Left renal cortex interstitium (tissue), 4 donors: ENCODE measurements around the gene ASCL5. TPM values are rescaled to one million over a fixed set of nuclear protein-coding genes. Genes with fewer than 3 reads are reported as not detected.

Experiments used
- DNase-seq, 4 donors: peaks; one replicate each; pipeline ENCODE4 v3.0.0-alpha.2; 2013; ENCODE audit warnings: low read depth in 4 of 4, low spot score in 2 of 4, missing footprints in 1 of 4
- polyA plus RNA-seq, 4 donors: library from polyadenylated mRNA; unstranded; fragments of 120-200 nt; gene quantifications; one replicate each; pipeline ENCODE4 v1.2.1, GENCODE V29; 2013; ENCODE audit not compliant: insufficient read length in 4 of 4

ASCL5 gene
- polyA plus RNA-seq, 4 donors = 0.08 to 0.47 (median 0.21) TPM; not detected in 1

DNA sequence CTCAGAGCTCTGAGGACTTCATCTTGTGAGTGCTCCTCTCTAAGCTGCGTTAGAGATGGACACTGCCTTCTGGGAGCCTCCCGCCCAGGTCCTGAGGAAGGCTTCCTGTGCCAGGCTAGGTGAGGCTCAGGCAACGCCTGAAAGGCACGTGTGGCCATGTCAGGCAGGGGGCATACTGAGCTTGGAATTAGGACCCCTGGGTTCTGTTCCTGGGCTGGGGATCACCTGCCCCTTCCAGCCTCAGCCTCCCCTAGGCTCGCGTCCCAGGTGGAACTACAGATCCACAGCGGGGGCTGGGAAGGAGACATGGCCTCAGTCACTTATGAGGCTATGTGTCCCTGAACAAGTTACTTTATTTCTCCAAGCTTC is 10.0 kb upstream of the ASCL5 start:
- DNase-seq = no peak

DNA sequence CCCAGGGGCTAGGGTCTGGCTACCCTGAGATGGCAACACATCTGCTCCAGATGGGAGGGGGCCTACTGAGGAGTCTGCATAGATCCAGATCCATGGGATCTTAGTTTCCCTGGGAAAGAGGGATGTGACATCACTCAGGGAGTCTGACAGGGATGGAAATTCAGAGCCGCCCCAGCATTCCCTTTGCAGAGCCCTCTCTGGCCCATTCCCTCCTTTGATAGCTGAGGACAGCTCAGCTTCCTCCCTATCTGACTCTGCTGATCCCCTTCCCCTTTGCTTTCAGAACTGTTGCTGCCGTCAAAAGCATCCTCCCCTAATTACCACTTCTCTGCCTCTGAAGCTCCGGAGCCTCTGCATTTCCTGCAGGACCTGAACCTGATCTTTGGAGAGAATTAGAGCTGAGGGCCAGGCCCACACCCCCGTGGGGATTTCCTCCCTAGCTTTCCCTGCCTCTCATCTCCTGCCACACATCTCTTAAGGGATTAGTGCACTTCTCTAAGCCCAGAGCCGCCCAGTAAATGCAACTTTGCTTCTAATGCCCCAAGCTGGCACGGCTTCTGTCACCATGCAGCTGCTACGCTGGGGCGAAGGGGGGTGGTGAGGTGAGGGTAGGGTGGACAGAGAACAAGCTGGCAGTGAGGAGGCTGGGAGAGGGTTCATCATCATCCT is 9.5 kb upstream of the ASCL5 start:
- DNase-seq = no peak

GRCh38 chr1:201134405-201134804 is 7.4 kb upstream of the ASCL5 start:
- DNase-seq = no peak

GRCh38 chr1:201131398-201131797 is 4.4 kb upstream of the ASCL5 start:
- DNase-seq = no peak

GRCh38 chr1:201128962-201129361 is 2.0 kb upstream of the ASCL5 start:
- no peak for DNase-seq

- no peak for DNase-seq
These were observed 1.5 kb upstream of the ASCL5 start for GRCh38 chr1:201128476-201128875.

- no peak for DNase-seq
These were observed 921 bp upstream of the ASCL5 start for GRCh38 chr1:201127755-201128455.

GRCh38 chr1:201126463-201126831 is 537 bp downstream of the ASCL5 start:
- DNase-seq = no peak

DNA sequence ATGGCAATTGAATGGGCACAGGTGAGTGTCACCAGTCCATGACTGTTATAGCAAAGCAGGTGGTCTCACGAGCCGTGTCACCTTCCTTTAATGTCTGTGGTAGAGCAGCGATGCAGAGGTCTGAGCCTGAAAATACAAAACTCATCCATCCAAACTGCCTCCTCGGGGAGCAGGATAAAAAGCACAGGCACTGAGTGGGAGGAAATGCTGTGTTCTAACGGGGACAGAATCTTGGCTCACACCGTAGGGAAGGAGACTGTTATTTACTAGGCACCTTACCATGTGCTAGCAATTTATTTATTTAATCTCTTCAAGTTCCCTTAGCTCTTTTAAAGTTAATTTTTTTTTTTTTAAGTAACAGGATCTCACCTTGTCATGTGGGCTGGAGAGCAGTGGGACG is 1.2 kb downstream of the ASCL5 start:
- no peak for DNase-seq

DNA sequence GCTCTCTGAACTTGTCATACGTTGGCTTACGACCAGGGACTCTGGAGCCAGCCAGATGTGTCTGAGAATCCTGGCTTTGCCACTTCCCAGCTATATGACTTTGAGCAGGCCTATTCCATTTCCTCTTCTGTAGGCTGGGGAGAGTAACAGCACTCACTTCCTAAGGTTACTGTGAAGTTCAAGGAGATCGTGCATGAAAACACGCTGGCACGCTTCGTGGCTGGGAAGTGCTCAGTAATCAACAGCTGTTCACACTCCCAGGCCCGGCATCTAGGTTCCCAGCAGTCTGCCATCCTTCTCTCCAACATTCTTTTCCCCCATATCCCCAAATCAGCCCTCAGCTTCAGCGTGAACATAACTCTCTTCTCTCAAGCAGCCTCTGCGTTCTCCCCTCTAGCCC is 2.0 kb downstream of the ASCL5 start:
- no peak for DNase-seq

DNA sequence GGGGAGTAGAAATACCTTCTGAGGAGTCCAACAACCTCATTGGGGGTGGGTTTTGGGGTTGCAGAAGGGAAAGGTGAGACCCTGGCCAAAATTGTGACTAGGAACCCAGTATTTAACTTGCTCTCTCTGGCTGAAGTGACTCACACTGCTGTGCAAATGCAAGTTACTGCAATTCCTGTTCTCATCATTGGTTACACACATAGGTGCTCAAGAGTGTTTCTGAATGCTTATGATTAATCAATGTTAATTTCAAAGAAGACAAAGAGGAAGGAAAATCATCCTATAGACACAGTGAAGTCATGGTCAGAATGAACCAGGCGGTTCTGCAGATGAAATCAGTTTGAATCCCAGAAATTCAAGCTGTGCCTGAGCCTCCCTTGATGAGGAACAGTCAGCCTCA is 3.1 kb downstream of the ASCL5 start:
- DNase-seq = no peak

DNA sequence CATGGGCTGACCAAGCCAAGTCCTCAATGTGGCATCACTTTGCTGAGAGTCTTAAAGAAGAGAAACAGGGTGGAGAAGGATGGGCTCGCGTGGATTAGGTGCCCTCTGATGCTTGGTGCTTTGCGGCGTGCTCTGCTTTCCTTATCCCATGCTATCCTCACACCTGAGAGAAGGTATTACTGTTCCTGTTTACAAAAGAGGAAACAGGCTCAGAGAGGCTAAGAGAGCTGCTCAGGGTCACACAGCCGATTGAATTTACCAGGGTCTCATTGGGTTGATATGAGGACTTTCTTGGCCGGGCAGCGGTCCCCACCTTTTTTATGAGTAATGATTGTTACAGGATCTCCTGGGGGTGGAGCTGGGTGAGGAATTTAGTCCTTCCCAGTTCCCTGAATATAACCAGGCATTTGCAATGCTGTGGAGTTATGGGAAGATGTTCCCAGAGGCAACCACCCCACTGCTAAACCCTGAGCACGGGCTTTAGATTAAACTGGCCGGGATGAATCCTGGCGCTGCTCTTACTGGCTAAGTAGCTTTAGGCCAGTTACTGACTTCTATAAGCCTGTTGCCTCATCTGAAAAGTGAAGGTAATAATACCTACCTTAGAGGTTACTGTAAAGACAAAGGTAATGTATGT is 4.5 kb downstream of the ASCL5 start:
- no peak for DNase-seq

GRCh38 chr1:201119206-201120197 is 7.5 kb downstream of the ASCL5 start:
- no peak for DNase-seq

GRCh38 chr1:201116091-201116490 is 10.9 kb downstream of the ASCL5 start:
- no peak for DNase-seq

DNA sequence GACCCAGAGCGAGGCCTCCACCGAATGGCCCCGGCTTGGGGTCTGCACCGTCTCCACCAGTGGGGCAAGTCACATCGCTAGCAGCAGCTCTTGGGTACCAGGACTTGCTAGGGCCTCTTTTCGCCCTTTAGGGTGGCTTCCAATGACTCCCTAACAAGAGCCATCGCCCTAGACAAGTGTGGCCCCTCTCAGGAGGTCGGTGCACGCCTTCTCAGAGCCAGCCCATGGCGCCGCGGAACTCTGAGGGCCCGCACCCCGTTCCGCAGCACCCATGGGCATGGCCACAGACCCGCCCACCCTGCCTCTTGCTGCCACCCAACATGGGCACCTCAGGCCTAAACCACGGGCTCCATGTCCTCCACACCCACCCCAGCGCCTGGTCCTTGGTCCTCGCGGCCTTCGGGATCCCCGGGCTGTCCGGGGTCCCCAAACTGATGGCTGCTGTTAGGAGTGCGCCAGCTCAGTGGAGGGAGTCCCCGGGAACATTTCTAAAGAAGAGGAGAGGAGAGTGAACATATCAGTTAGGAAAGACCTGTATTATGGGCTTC is 11.5 kb downstream of the ASCL5 start:
- DNase-seq = no peak

DNA sequence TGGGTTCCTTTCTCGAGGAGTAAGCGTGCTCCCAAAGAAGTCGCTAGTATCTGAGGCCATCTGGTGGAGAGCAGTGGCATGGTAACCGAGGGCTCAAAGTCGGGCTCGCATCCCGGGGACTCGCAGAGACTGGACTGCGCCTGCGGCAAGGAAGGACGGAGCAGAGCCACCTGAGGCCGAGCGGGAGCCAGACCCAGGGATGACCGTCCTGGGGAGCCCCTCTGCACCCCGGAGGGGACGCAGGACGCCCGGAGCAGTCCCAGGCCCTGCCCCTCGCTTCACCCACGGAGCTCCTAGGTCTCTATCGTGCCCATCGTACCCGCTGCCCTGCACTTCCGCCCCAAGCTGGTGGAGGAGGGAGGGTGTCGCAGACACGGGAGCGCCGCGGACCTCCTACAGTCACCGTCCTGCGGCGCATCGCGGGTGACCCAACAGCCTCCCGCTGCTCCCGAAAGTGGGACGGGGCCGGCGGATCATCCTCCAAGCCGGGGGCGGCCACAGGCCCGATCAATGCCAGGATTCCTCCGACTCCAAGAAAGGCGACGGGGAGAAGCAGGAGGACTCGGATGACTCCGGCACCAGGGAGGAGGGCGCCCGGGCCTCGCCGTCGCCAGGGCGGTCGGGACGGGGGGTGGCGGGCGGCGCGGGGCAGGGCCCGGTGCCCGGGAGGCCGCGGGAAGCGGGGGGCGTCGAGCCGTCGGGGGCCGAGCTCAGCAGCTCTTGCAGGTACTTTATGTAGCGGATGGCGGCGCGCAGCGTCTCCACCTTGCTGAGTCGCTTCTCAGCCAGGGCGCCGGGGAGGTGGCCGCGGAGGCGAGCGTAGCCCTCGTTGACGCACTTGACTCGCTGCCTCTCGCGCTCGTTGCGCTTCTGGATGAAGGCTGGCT is 12.5 kb downstream of the ASCL5 start:
- DNase-seq = peak; percentile 75 to 91 (median 88)

DNA sequence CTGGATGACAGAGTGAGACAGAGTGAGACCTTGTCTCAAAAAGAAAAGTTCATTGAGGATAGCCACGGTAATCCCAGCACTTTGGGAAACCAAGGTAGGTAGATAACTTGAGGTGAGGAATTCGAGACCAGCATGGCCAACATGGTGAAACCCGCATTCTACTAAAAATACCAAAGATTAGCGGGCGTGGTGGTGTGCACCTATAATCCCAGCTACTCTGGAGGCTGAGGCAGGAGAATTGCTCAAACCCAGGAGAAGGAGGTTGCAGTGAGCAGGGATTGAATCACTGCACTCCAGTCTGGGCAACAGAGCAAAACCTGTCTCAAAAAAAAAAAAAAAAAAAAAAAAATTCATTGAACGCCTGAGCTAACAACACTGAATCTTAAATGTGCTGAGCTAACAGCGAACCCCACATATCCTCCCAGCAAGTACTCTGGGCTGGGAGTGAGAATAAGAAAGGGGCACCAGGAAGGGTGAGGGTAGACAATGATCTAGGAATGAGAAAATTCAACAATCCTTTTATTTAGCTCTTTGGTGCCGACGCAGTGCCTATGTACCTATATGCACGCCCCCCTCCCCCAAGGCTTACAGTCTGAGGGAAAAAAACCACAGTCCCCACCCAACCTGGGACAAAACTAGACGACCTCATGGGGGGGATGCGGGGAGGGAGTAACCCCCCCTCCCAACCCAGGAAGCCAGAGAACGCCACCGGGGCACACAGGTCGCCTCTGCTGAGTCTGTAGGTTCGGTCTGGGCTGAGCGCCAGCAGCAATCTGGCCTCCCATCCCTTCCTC is 13.3 kb downstream of the ASCL5 start:
- no peak for DNase-seq

GRCh38 chr1:201112926-201113325 is 14.1 kb downstream of the ASCL5 start:
- DNase-seq = no peak
